Osteoblast (primary cell): ENCODE data around the gene LOXL1. TPM values are rescaled to one million over a fixed set of nuclear protein-coding genes. Genes with fewer than 3 reads are reported as not detected.

Experiments
- DNase-seq: peaks from one replicate; pipeline ENCODE4 v3.0.0; 2011; ENCODE audit warnings: low spot score, mixed read lengths; ENCODE audit not compliant: insufficient read length; ENCODE audit errors: missing footprints
- H2AFZ ChIP-seq: 2 replicates; pipeline ENCODE4 v1.6.0; 2011; ENCODE audit warnings: mild to moderate bottlenecking, low read length
- H3K27ac ChIP-seq: 2 replicates; pipeline ENCODE4 v1.5.1; 2011; ENCODE audit warnings: mild to moderate bottlenecking, low read depth, low read length, moderate library complexity
- H3K27me3 ChIP-seq: 2 replicates; pipeline ENCODE4 v1.6.0; 2012; ENCODE audit warnings: mild to moderate bottlenecking, control low read depth, inconsistent platforms, low read length, moderate library complexity; ENCODE audit not compliant: insufficient read depth
- H3K36me3 ChIP-seq: 2 replicates; pipeline ENCODE4 v1.5.1; 2011; ENCODE audit warnings: mild to moderate bottlenecking, low read length, control low read depth, moderate library complexity; ENCODE audit not compliant: insufficient read depth
- H3K4me1 ChIP-seq: 2 replicates; pipeline ENCODE4 v1.5.1; 2011; ENCODE audit warnings: mild to moderate bottlenecking, low read length, control low read depth, moderate library complexity; ENCODE audit not compliant: insufficient read depth
- H3K4me2 ChIP-seq: 2 replicates; pipeline ENCODE4 v1.6.0; 2011; ENCODE audit warnings: mild to moderate bottlenecking, low read length; ENCODE audit not compliant: insufficient read depth
- H3K4me3 ChIP-seq: fragments of 200-600 bp; sonication (generic); 3 replicates; pipeline ENCODE4 v1.5.1; 2012; ENCODE audit warnings: mild to moderate bottlenecking, low read length, inconsistent platforms; ENCODE audit not compliant: insufficient read depth
- H3K79me2 ChIP-seq: 2 replicates; pipeline ENCODE4 v1.6.0; 2012; ENCODE audit warnings: mild to moderate bottlenecking, low read length, control low read depth, inconsistent platforms; ENCODE audit not compliant: insufficient read depth
- H3K9me3 ChIP-seq: 2 replicates; pipeline ENCODE4 v1.5.1; 2011; ENCODE audit warnings: low read depth, low read length, control low read depth
- H4K20me1 ChIP-seq: 2 replicates; pipeline ENCODE4 v1.6.0; 2012; ENCODE audit warnings: mild to moderate bottlenecking, low read length, control low read depth; ENCODE audit not compliant: insufficient read depth
- total RNA-seq: library from RNA; depleted of rRNA; stranded (reverse); fragments of >200 nt; gene quantifications from 2 replicates; pipeline ENCODE4 v1.2.3, GENCODE V29; 2012
- TF ChIP-seq, protein P1 (sequence below): IDR thresholded peaks from 2 replicates; pipeline ENCODE4 v1.5.1; 2011; ENCODE audit warnings: mild to moderate bottlenecking, low read depth, low read length, moderate library complexity; ENCODE audit errors: extremely low read depth

The LOXL1 gene
- 246 and 264 TPM in 2 replicates for total RNA-seq

DNA sequence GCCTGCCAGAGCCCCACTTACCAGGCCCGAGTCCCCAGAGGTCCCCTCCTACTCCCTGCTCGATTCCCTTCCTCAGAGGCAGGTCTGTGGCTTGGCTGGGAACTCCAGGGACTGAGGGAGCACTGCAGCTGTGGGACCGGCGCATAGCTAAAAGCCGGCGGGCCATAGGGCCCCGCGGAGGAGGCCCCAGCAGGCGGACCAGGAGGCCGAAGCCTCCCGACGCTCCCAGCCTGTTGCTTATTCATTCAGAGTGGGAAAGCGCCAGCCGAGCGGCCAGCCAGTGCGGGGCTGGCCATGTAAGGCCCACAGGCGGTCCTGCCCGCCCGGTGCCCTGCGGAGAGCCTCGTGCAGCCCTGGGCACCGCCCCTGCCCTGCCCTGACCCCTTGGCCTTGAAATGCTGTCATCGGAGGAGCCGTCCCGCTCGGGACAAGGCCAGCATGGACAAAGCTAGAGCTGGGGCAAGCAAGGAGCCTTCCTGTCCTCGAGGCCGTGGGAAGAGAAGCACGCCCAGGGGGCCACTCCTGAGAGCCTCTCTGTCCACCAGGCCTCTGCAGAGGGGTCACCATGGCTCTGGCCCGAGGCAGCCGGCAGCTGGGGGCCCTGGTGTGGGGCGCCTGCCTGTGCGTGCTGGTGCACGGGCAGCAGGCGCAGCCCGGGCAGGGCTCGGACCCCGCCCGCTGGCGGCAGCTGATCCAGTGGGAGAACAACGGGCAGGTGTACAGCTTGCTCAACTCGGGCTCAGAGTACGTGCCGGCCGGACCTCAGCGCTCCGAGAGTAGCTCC is at the start of gene LOXL1:
TSS of gene LOXL1 (plus strand) at position 244 of the 784 bp plus-strand sequence. CDS start at position 566, 322 bp downstream.
- DNase-seq: peak; percentile 100
- Histone ChIP-seq H3K79me2 (peaks cover 77% of the 10 kb centered on the region), H2AFZ (peak within 1 kb of the TSS; percentile 56), H3K27me3 (no peaks in the 10 kb centered on the region), H3K4me3 (peak within 1 kb of the TSS; percentile 87), H3K36me3 (peaks cover 8% of the 10 kb centered on the region), H3K4me1 (peaks cover 75% of the 10 kb centered on the region), H4K20me1 (peaks cover 30% of the 10 kb centered on the region), H3K4me2 (peak within 1 kb of the TSS; percentile 94), H3K9me3 (no peaks in the 10 kb centered on the region), H3K27ac (peak within 1 kb of the TSS; percentile 65)
- TF ChIP-seq, protein P1, sequence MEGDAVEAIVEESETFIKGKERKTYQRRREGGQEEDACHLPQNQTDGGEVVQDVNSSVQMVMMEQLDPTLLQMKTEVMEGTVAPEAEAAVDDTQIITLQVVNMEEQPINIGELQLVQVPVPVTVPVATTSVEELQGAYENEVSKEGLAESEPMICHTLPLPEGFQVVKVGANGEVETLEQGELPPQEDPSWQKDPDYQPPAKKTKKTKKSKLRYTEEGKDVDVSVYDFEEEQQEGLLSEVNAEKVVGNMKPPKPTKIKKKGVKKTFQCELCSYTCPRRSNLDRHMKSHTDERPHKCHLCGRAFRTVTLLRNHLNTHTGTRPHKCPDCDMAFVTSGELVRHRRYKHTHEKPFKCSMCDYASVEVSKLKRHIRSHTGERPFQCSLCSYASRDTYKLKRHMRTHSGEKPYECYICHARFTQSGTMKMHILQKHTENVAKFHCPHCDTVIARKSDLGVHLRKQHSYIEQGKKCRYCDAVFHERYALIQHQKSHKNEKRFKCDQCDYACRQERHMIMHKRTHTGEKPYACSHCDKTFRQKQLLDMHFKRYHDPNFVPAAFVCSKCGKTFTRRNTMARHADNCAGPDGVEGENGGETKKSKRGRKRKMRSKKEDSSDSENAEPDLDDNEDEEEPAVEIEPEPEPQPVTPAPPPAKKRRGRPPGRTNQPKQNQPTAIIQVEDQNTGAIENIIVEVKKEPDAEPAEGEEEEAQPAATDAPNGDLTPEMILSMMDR: no peak

GRCh38 chr15:73879426-73879825 is 46.8 kb upstream of the LOXL1 start:
- Histone ChIP-seq H3K27me3 (peaks cover 9% of the 10 kb centered on the region), H3K36me3 (no peaks in the 10 kb centered on the region), H3K9me3 (no peaks in the 10 kb centered on the region), H3K79me2 (no peaks in the 10 kb centered on the region), H3K27ac (no peak overlapping the region), H4K20me1 (no peaks in the 10 kb centered on the region), H2AFZ (no peak overlapping the region), H3K4me3 (no peak overlapping the region), H3K4me1 (no peaks in the 10 kb centered on the region), H3K4me2 (no peak overlapping the region)
- DNase-seq: no peak
- TF ChIP-seq, protein P1: no peak

DNA sequence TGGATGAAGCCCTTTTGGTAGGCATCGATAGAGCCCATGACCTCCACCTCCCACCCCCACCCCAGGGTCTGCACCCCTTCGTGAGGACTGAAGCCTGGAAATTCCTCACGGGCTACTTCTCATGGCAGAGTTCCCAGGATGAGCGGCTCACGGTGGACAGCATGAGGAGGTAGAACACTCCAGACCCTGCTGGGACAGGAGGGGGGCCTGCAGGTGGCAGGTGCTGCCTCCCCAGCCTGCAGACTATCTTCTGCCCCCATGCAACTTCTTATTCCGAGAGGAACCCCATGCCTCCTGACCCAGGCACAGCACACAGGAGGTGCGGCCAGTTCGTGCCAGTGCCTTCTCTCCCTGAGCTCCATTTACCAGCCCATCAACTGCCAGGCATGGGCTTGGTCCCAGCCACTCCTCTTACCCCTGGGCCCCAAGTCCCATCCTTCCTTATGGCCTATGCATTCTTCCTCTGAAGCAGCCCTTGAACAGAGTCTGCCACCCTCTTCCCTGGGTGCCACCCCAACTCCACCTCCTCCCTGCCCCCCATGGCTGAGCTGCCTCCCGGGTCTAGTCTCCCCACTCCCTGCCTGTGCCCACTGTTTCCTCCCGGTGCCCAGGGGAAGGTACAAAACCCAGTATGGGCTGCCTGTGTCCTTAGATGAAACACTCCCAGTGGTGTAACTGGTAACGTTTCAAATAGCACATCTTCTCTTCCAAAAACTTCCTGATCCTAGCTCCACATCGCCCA is 44.5 kb upstream of the LOXL1 start:
- no peaks in the 10 kb centered on the region for H4K20me1 ChIP-seq
- no peak overlapping the region for H3K4me2 ChIP-seq
- H3K79me2 ChIP-seq: no peaks in the 10 kb centered on the region
- DNase-seq: no peak
- H3K9me3 ChIP-seq: no peaks in the 10 kb centered on the region
- TF ChIP-seq, protein P1: no peak
- H3K27ac ChIP-seq: no peak overlapping the region
- H3K4me1 ChIP-seq: no peaks in the 10 kb centered on the region
- H2AFZ ChIP-seq: no peak overlapping the region
- peaks cover 19% of the 10 kb centered on the region for H3K27me3 ChIP-seq
- no peaks in the 10 kb centered on the region for H3K36me3 ChIP-seq
- no peak overlapping the region for H3K4me3 ChIP-seq
